ENCODE measurements around the gene NBPF6.
"Not testable (repeated sequence)": the region's sequence is repeated elsewhere in the genome, so short reads cannot be mapped to it uniquely, and the experiment has no call there.

- TF ChIP-seq CTCF (IDR thresholded peaks at IDR 0.05; ENCODE audit: insufficient read depth, low read depth, low read length); EZH2 (IDR thresholded peaks at IDR 0.05; ENCODE audit: insufficient read depth, low read length): not testable (repeated sequence)
These were observed 46.7 kb downstream of the NBPF6 start for GRCh38 chr1:108496856-108497255.

Data from astrocyte (in vitro differentiated cells and primary cell).